ENCODE data around the gene RNASE4.
"Not testable (repeated sequence)": the region's sequence is repeated elsewhere in the genome, so short reads cannot be mapped to it uniquely, and the experiment has no call there.

RNASE4 gene

GRCh38 chr14:20733684-20734429, 49.5 kb downstream of the RNASE4 start:
- no peak for TF ChIP-seq EZH2phosphoT487 (IDR thresholded peaks at IDR 0.05; ENCODE audit: borderline replicate concordance, low read length)
- TF ChIP-seq CTCF (IDR thresholded peaks at IDR 0.05; ENCODE audit: low read depth, low read length, poor library complexity, severe bottlenecking), result no peak

GRCh38 chr14:20734430-20734806, 50.1 kb downstream of the RNASE4 start:
- H3K4me1 ChIP-seq (ENCODE audit: control insufficient read depth, low read length), result no peaks in the 10 kb centered on the region
- H3F3A ChIP-seq (ENCODE audit: control insufficient read depth, insufficient read depth), result no peaks in the 10 kb centered on the region
- no peaks in the 10 kb centered on the region for H3K36me3 ChIP-seq (ENCODE audit: control insufficient read depth, low read length)
- H3K27me3 ChIP-seq (ENCODE audit: control insufficient read depth, low read length), result no peaks in the 10 kb centered on the region; the same call in 1 of the 2 replicates
- TF ChIP-seq CTCF (IDR thresholded peaks at IDR 0.05; ENCODE audit: low read depth, low read length, poor library complexity, severe bottlenecking) (no peak), EZH2phosphoT487 (IDR thresholded peaks at IDR 0.05; ENCODE audit: borderline replicate concordance, low read length) (no peak)
- no peaks in the 10 kb centered on the region for H3K9me2 ChIP-seq (replicated peaks; ENCODE audit: control insufficient read depth, low read length)
- no peak overlapping the region for H3K4me3 ChIP-seq (ENCODE audit: low read length)
- no peaks in the 10 kb centered on the region for H3K79me2 ChIP-seq (ENCODE audit: control insufficient read depth, low read length)
- H3K4me2 ChIP-seq (ENCODE audit: low read length), result no peak overlapping the region
- H3K9me3 ChIP-seq (ENCODE audit: control insufficient read depth, insufficient read depth, low read length), result no peaks in the 10 kb centered on the region
- no peak overlapping the region for H3K27ac ChIP-seq (ENCODE audit: low read depth, low read length)
- no peaks in the 10 kb centered on the region for H4K20me1 ChIP-seq (ENCODE audit: control insufficient read depth, insufficient read depth, low read depth, low read length)

More at GRCh38 chr14:20733684-20734429, 49.5 kb downstream of the RNASE4 start:
- no peak overlapping the region for H3K4me2 ChIP-seq (ENCODE audit: low read length)
- no peaks in the 10 kb centered on the region for H3K9me3 ChIP-seq (ENCODE audit: control insufficient read depth, insufficient read depth, low read length)
- no peak overlapping the region for H3K27ac ChIP-seq (ENCODE audit: low read depth, low read length)
- H4K20me1 ChIP-seq (ENCODE audit: control insufficient read depth, insufficient read depth, low read depth, low read length), result no peaks in the 10 kb centered on the region
- no peaks in the 10 kb centered on the region for H3K9me2 ChIP-seq (replicated peaks; ENCODE audit: control insufficient read depth, low read length)
- H3K4me1 ChIP-seq (ENCODE audit: control insufficient read depth, low read length), result no peaks in the 10 kb centered on the region
- H3K4me3 ChIP-seq (ENCODE audit: low read length), result no peak overlapping the region
- no peaks in the 10 kb centered on the region for H3K79me2 ChIP-seq (ENCODE audit: control insufficient read depth, low read length)
- no peaks in the 10 kb centered on the region; the same call in 1 of the 2 replicates for H3K27me3 ChIP-seq (ENCODE audit: control insufficient read depth, low read length)
- H3F3A ChIP-seq (ENCODE audit: control insufficient read depth, insufficient read depth), result no peaks in the 10 kb centered on the region
- H3K36me3 ChIP-seq (ENCODE audit: control insufficient read depth, low read length), result no peaks in the 10 kb centered on the region

GRCh38 chr14:20738292-20738691, 53.9 kb downstream of the RNASE4 start:
- not testable (repeated sequence) for H3K27ac ChIP-seq (ENCODE audit: low read depth, low read length); H3K4me1 ChIP-seq (ENCODE audit: control insufficient read depth, low read length); H3K9me2 ChIP-seq (replicated peaks; ENCODE audit: control insufficient read depth, low read length); H3K4me2 ChIP-seq (ENCODE audit: low read length); H3K27me3 ChIP-seq (ENCODE audit: control insufficient read depth, low read length); H3K79me2 ChIP-seq (ENCODE audit: control insufficient read depth, low read length); H3K4me3 ChIP-seq (ENCODE audit: low read length); H3K9me3 ChIP-seq (ENCODE audit: control insufficient read depth, insufficient read depth, low read length); H3F3A ChIP-seq (ENCODE audit: control insufficient read depth, insufficient read depth); H4K20me1 ChIP-seq (ENCODE audit: control insufficient read depth, insufficient read depth, low read depth, low read length); H3K36me3 ChIP-seq (ENCODE audit: control insufficient read depth, low read length)

GRCh38 chr14:20742132-20742531, 57.8 kb downstream of the RNASE4 start:
- no peaks in the 10 kb centered on the region for H3K4me1 ChIP-seq (ENCODE audit: control insufficient read depth, low read length)
- H3K4me3 ChIP-seq (ENCODE audit: low read length), result no peak overlapping the region
- H3K27ac ChIP-seq (ENCODE audit: low read depth, low read length), result no peak overlapping the region
- TF ChIP-seq EZH2phosphoT487 (IDR thresholded peaks at IDR 0.05; ENCODE audit: borderline replicate concordance, low read length) (no peak), CTCF (IDR thresholded peaks at IDR 0.05; ENCODE audit: low read depth, low read length, poor library complexity, severe bottlenecking) (no peak)
- no peak overlapping the region for H3K4me2 ChIP-seq (ENCODE audit: low read length)
- 0 out of 2 replicates have a peak, but pooled peaks cover 4% of the 10 kb centered on the region for H3K27me3 ChIP-seq (ENCODE audit: control insufficient read depth, low read length)
- H3K9me2 ChIP-seq (replicated peaks; ENCODE audit: control insufficient read depth, low read length), result no peaks in the 10 kb centered on the region
- H3K79me2 ChIP-seq (ENCODE audit: control insufficient read depth, low read length), result no peaks in the 10 kb centered on the region
- H3K9me3 ChIP-seq (ENCODE audit: control insufficient read depth, insufficient read depth, low read length), result no peaks in the 10 kb centered on the region
- H3K36me3 ChIP-seq (ENCODE audit: control insufficient read depth, low read length), result no peaks in the 10 kb centered on the region
- no peaks in the 10 kb centered on the region for H3F3A ChIP-seq (ENCODE audit: control insufficient read depth, insufficient read depth)
- H4K20me1 ChIP-seq (ENCODE audit: control insufficient read depth, insufficient read depth, low read depth, low read length), result no peaks in the 10 kb centered on the region
